ENCODE data around the gene KLHDC7A.

KLHDC7A gene

GRCh38 chr1:18508084-18508483 is 27.4 kb downstream of the KLHDC7A start:
- no peak for DNase-seq (ENCODE audit: low spot score)

GRCh38 chr1:18511149-18511873 is 30.6 kb downstream of the KLHDC7A start:
- DNase-seq (ENCODE audit: low spot score): no peak

DNA sequence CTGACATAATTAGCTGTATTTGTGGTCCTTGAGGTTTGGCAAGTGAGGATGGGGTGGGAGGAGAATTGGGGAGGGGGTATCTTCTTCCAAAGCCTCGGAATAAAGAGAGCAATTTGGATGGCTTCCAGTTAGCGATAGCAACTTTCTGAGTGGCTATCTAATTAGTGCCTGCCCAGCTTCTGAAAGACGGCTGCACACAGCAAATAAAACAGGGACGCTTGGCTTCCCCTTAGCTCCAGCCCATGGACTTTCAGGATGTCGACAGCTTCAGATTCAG is 31.1 kb downstream of the KLHDC7A start:
- DNase-seq (ENCODE audit: low spot score): no peak

GRCh38 chr1:18512883-18513282 is 32.2 kb downstream of the KLHDC7A start:
- DNase-seq (ENCODE audit: low spot score): no peak

DNA sequence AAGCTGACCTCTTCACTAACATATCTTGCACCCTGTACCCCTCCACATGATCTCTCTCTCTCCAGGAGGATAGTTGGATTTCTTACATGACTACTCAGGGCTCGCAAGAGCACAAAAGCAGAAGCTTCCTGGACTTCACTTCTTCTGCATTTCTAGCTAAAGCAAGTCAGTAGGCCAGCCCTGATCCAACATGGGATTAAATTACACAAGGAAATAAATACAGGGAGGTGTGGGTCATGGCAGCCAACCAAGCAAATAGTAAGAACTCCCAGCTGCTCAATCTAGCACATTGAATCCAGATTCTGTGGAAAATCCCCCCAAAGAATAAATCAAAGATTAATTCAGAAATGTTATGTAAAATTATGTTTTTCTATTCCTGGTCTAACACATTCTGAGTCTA is 33.3 kb downstream of the KLHDC7A start:
- no peak for DNase-seq (ENCODE audit: low spot score)

DNA sequence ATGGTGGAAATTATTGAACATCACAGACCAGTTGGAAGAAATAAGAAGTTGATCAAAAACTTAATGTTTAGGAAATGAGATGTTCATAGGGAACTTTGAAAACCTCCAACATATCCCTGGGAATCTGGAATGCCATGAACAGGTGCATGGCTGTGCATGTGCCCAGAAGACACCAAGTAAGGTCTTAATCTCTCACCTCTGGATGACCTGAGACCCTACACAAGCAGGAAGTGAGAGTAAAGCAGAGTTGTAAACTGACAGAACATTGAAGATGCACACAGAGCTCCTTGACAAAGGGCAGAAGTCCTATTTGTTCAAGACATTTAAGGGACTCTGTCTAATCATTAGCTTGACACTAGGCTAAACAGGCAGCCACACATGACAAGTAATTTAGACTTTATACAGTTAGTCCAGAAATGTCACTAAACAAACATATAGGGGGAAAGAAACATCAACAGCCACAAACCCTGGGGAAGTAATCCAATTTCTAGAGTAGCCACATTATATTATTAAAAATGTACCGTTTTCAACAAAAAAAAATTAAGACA is 34.5 kb downstream of the KLHDC7A start:
- no peak for DNase-seq (ENCODE audit: low spot score)

DNA sequence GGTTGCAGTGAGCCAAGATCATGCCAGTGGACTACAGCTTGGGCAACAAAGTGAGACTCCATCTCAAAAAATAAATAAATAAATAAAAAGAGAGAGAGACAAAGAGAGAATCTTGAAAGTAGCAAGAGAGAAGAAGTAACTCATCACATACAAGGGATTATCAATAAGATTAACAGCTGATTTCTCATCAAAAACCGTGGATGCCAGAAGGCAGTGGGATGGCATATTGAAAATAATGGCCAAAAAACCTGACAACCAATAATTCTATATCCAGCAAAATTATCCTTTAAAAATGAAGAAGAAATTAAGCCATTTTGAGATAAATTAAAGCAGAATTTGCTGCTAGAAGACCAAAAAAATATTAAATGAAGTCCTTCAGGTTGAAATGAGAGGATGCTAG is 35.7 kb downstream of the KLHDC7A start:
- no peak for DNase-seq (ENCODE audit: low spot score)

- no peak for DNase-seq (ENCODE audit: low spot score)
These were observed 45.9 kb downstream of the KLHDC7A start for GRCh38 chr1:18526436-18527275.

- DNase-seq (ENCODE audit: low spot score): no peak
These were observed 46.8 kb downstream of the KLHDC7A start for GRCh38 chr1:18527514-18527913.

- DNase-seq (ENCODE audit: low spot score): no peak
These were observed 47.2 kb downstream of the KLHDC7A start for GRCh38 chr1:18527921-18528320.

DNA sequence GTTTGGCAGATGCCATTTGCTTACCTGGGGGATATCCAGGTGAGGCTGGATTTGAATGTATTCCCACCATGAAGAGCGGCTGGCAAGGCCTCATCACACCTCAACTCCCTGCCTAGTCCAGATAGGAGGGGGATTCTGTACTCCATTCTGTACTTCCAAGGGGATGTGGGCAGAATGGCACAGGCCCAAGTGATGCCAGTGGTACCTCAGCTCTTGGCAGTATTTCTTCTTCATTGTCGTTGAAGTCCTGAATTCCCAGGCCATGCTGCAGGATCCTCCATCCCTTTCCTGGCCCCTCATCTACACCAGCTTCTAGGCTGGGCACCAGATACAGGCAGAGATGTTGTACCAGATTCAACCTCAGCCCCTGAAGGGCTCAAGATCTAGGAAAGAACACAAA is 47.9 kb downstream of the KLHDC7A start:
- no peak for DNase-seq (ENCODE audit: low spot score)

- no peak for DNase-seq (ENCODE audit: low spot score)
These were observed 49.0 kb downstream of the KLHDC7A start for GRCh38 chr1:18529714-18530113.

- DNase-seq (ENCODE audit: low spot score): no peak
These were observed 50.1 kb downstream of the KLHDC7A start for GRCh38 chr1:18530587-18531502.

- no peak for DNase-seq (ENCODE audit: low spot score)
These were observed 50.7 kb downstream of the KLHDC7A start for GRCh38 chr1:18531503-18531845.

- DNase-seq (ENCODE audit: low spot score): no peak
These were observed 51.9 kb downstream of the KLHDC7A start for GRCh38 chr1:18532390-18533170.

GRCh38 chr1:18533259-18533658 is 52.5 kb downstream of the KLHDC7A start:
- DNase-seq (ENCODE audit: low spot score): no peak

- no peak for DNase-seq (ENCODE audit: low spot score)
These were observed 54.1 kb downstream of the KLHDC7A start for GRCh38 chr1:18534810-18535205.

Measured in COLO829 (cell line).